Colonic mucosa (tissue), 4 donors: ENCODE data around the gene EYS. TPM values are rescaled to one million over a fixed set of nuclear protein-coding genes. Genes with fewer than 3 reads are reported as not detected.
"Not testable (repeated sequence)": the region's sequence is repeated elsewhere in the genome, so short reads cannot be mapped to it uniquely, and the experiment has no call there.

ENCODE experiments used
- DNase-seq: peaks from one replicate; pipeline ENCODE4 v3.0.0-alpha.2; 2020
- H3K27ac ChIP-seq: fragments of 200-600 bp; one replicate; pipeline ENCODE4 v1.8.0; 2021
- H3K27me3 ChIP-seq: fragments of 200-600 bp; one replicate; pipeline ENCODE4 v1.8.0; 2021
- H3K36me3 ChIP-seq: fragments of 200-600 bp; one replicate; pipeline ENCODE4 v1.8.0; 2021
- H3K4me1 ChIP-seq: fragments of 200-600 bp; one replicate; pipeline ENCODE4 v1.8.0; 2021; ENCODE audit warnings: mild to moderate bottlenecking
- H3K4me3 ChIP-seq: fragments of 200-600 bp; one replicate; pipeline ENCODE4 v1.8.0; 2021
- H3K9ac ChIP-seq, 2 donors: one replicate each; pipeline ENCODE4 v1.7.0; 2013; ENCODE audit warnings: control low read depth in 2 of 2, low read depth in 2 of 2, low read length in 2 of 2
- H3K9me3 ChIP-seq: fragments of 200-600 bp; one replicate; pipeline ENCODE4 v1.8.0; 2021
- CTCF ChIP-seq: fragments of 200-600 bp; IDR thresholded peaks from one replicate; pipeline ENCODE4 v1.8.0; 2022; ENCODE audit warnings: antibody characterized with exemption, mild to moderate bottlenecking
- intact Hi-C: fragments of 100-400 bp; cut with DNase I; formaldehyde crosslinking; loops from one replicate; pipeline ENCODE4 v1.14.1; 2022
- total RNA-seq, 2 donors: library from RNA; stranded (reverse); fragmentation: NEBNext Ultra II Directional in 1 of 2; extraction: Animal tissue kit (Norgen Biotek cat#: 25700) in 1 of 2; gene quantifications; one replicate each; pipeline ENCODE4 v1.2.1, GENCODE V29; 2021
- donor health status: healthy.
- donor health status: DM: no; HTN: no; CAD: no.
- donor health status: DM: no; HTN: no; CAD: no.

Gene EYS
- total RNA-seq, 2 donors from 2014 or later = 0.64 to 0.82 TPM

- DNase-seq = no peak
- no peak overlapping the region for H3K4me3 ChIP-seq
- intact Hi-C loops = no loop called here
- no peaks in the 10 kb centered on the region for H3K36me3 ChIP-seq
- no peaks in the 10 kb centered on the region for H3K9me3 ChIP-seq
- TF ChIP-seq CTCF = no peak
- H3K27me3 ChIP-seq = no peaks in the 10 kb centered on the region
- H3K9ac ChIP-seq = no peak overlapping the region
- no peak overlapping the region for H3K27ac ChIP-seq
- no peaks in the 10 kb centered on the region for H3K4me1 ChIP-seq
These were observed 96.3 kb downstream of the EYS start for GRCh38 chr6:65610746-65611145.

- H3K9me3 ChIP-seq = no peaks in the 10 kb centered on the region
- no peaks in the 10 kb centered on the region for H3K27me3 ChIP-seq
These were observed 111.5 kb downstream of the EYS start for GRCh38 chr6:65595540-65595939.

GRCh38 chr6:65570340-65570739 lies 136.7 kb downstream of the EYS start:
- Histone ChIP-seq H3K27me3 (no peaks in the 10 kb centered on the region), H3K4me3 (no peak overlapping the region), H3K27ac (no peak overlapping the region), H3K36me3 (no peaks in the 10 kb centered on the region), H3K9ac (no peak overlapping the region), H3K9me3 (no peaks in the 10 kb centered on the region), H3K4me1 (no peaks in the 10 kb centered on the region)
- TF ChIP-seq CTCF = no peak
- no peak for DNase-seq
- intact Hi-C loops = no loop called here

More at GRCh38 chr6:65595540-65595939, 111.5 kb downstream of the EYS start:
- intact Hi-C loops = no loop called here
- no peak for DNase-seq
- TF ChIP-seq CTCF = no peak
- Histone ChIP-seq H3K9ac (no peak overlapping the region), H3K4me1 (no peaks in the 10 kb centered on the region), H3K4me3 (no peak overlapping the region), H3K36me3 (no peaks in the 10 kb centered on the region), H3K27ac (no peak overlapping the region)

GRCh38 chr6:65569505-65569904 lies 137.5 kb downstream of the EYS start:
- H3K4me3 ChIP-seq = no peak overlapping the region
- H3K4me1 ChIP-seq = no peaks in the 10 kb centered on the region
- no peak for TF ChIP-seq CTCF
- H3K9ac ChIP-seq = no peak overlapping the region
- intact Hi-C loops = no loop called here
- no peak overlapping the region for H3K27ac ChIP-seq
- no peaks in the 10 kb centered on the region for H3K9me3 ChIP-seq
- H3K27me3 ChIP-seq = no peaks in the 10 kb centered on the region
- DNase-seq = no peak
- no peaks in the 10 kb centered on the region for H3K36me3 ChIP-seq

- H3K9me3 ChIP-seq, H3K36me3 ChIP-seq, H3K27ac ChIP-seq, H3K4me1 ChIP-seq, H3K9ac ChIP-seq, H3K27me3 ChIP-seq, DNase-seq, H3K4me3 ChIP-seq, intact Hi-C loops: not testable (repeated sequence)
These were observed 138.0 kb downstream of the EYS start for GRCh38 chr6:65569056-65569455.

- no peak for TF ChIP-seq CTCF
- H3K27ac ChIP-seq = no peak overlapping the region
- no peaks in the 10 kb centered on the region for H3K36me3 ChIP-seq
- intact Hi-C loops = no loop called here
- no peaks in the 10 kb centered on the region for H3K27me3 ChIP-seq
- no peaks in the 10 kb centered on the region for H3K4me1 ChIP-seq
- no peak overlapping the region for H3K4me3 ChIP-seq
- no peak for DNase-seq
- H3K9me3 ChIP-seq = no peaks in the 10 kb centered on the region
- no peak overlapping the region for H3K9ac ChIP-seq
These were observed 140.9 kb downstream of the EYS start for GRCh38 chr6:65566117-65566516.
